HFFc6 (cell line): ENCODE measurements around the gene ACSL5. TPM values are rescaled to one million over a fixed set of nuclear protein-coding genes. Genes with fewer than 3 reads are reported as not detected.
"Not testable (repeated sequence)": the region's sequence is repeated elsewhere in the genome, so short reads cannot be mapped to it uniquely, and the experiment has no call there.

Experiments
- DNase-seq: peaks from one replicate; pipeline ENCODE4 v3.0.0-alpha.2; 2018
- H3K27ac Mint-ChIP-seq: 2 replicates; pipeline ENCODE4 v1.8.0; 2020; ENCODE audit warnings: mild to moderate bottlenecking, mixed read lengths
- H3K27me3 Mint-ChIP-seq: 2 replicates; pipeline ENCODE4 v1.8.0; 2021; ENCODE audit warnings: mild to moderate bottlenecking, moderate library complexity, mixed read lengths; ENCODE audit not compliant: insufficient read depth
- H3K36me3 Mint-ChIP-seq: 2 replicates; pipeline ENCODE4 v1.8.0; 2021; ENCODE audit warnings: low read depth, mixed read lengths
- H3K4me1 Mint-ChIP-seq: 2 replicates; pipeline ENCODE4 v1.8.0; 2020; ENCODE audit warnings: low read depth, mixed read lengths
- H3K4me3 Mint-ChIP-seq: 2 replicates; pipeline ENCODE4 v1.8.0; 2020; ENCODE audit warnings: mild to moderate bottlenecking, moderate library complexity, mixed read lengths
- H3K9me3 Mint-ChIP-seq: 2 replicates; pipeline ENCODE4 v1.8.0; 2020; ENCODE audit warnings: mild to moderate bottlenecking, mixed read lengths
- CTCF ChIP-seq: fragments of 200-600 bp; sonication (generic); IDR thresholded peaks from 2 replicates; pipeline ENCODE4 v1.5.0; 2021; ENCODE audit warnings: antibody characterized with exemption, mild to moderate bottlenecking
- total RNA-seq, 6 experiments: library from RNA; stranded (reverse); fragmentation: NEBNext Ultra II Directional; extraction: Animal tissue kit (Norgen Biotek cat#: 25700); gene quantifications; 2 replicates in 1 of 6; 3 replicates in 5 of 6; pipeline ENCODE4 v1.2.3, GENCODE V29; 2021

The ACSL5 gene
- total RNA-seq, 6 experiments from 2014 or later = 0.59 to 5.5 (median 4.9) TPM

GRCh38 chr10:112370424-112370819, 3.5 kb upstream of the ACSL5 start:
- Mint-ChIP-seq H3K36me3 (peaks cover 5% of the 10 kb centered on the region; the same call in 1 of the 2 replicates), H3K4me1 (peaks cover 29% of the 10 kb centered on the region), H3K4me3 (no peak overlapping the region)

GRCh38 chr10:112371326-112371725, 2.6 kb upstream of the ACSL5 start:
- H3K27me3 Mint-ChIP-seq, H3K9me3 Mint-ChIP-seq, H3K27ac Mint-ChIP-seq, DNase-seq, H3K36me3 Mint-ChIP-seq, H3K4me3 Mint-ChIP-seq: not testable (repeated sequence)
- peaks cover 36% of the 10 kb centered on the region for H3K4me1 Mint-ChIP-seq

More at GRCh38 chr10:112370424-112370819, 3.5 kb upstream of the ACSL5 start:
- DNase-seq = no peak
- Mint-ChIP-seq H3K27ac (no peak overlapping the region), H3K9me3 (peaks cover 5% of the 10 kb centered on the region; the same call in 1 of the 2 replicates), H3K27me3 (peaks cover 1% of the 10 kb centered on the region)
- no peak for TF ChIP-seq CTCF

- H3K4me3 Mint-ChIP-seq, DNase-seq, H3K9me3 Mint-ChIP-seq, H3K27me3 Mint-ChIP-seq, H3K27ac Mint-ChIP-seq, H3K36me3 Mint-ChIP-seq: not testable (repeated sequence)
- H3K4me1 Mint-ChIP-seq = peaks cover 35% of the 10 kb centered on the region
These were observed 1.6 kb upstream of the ACSL5 start for GRCh38 chr10:112372182-112372810.

- H3K27ac Mint-ChIP-seq = peak overlapping the region; percentile 93
These were observed 1.0 kb downstream of the ACSL5 start for GRCh38 chr10:112374724-112375541.

GRCh38 chr10:112375721-112376395, 1.9 kb downstream of the ACSL5 start:
- Mint-ChIP-seq H3K4me3 (peak overlapping the region; percentile 80), H3K4me1 (peaks cover 62% of the 10 kb centered on the region), H3K27ac (peak overlapping the region; percentile 93), H3K27me3 (peaks cover 2% of the 10 kb centered on the region), H3K9me3 (peaks cover 5% of the 10 kb centered on the region; the same call in 1 of the 2 replicates), H3K36me3 (peaks cover 5% of the 10 kb centered on the region; the same call in 1 of the 2 replicates)
- DNase-seq = no peak
- no peak for TF ChIP-seq CTCF

More at GRCh38 chr10:112374724-112375541, 1.0 kb downstream of the ACSL5 start:
- DNase-seq = peak; percentile 4
- peaks cover 5% of the 10 kb centered on the region; the same call in 1 of the 2 replicates for H3K36me3 Mint-ChIP-seq
- H3K4me1 Mint-ChIP-seq = peaks cover 53% of the 10 kb centered on the region
- H3K4me3 Mint-ChIP-seq = peak overlapping the region; percentile 80; the same call in 1 of the 2 replicates
- H3K9me3 Mint-ChIP-seq = peaks cover 5% of the 10 kb centered on the region; the same call in 1 of the 2 replicates
- no peaks in the 10 kb centered on the region; the same call in 1 of the 2 replicates for H3K27me3 Mint-ChIP-seq
- TF ChIP-seq CTCF = no peak

GRCh38 chr10:112376396-112376790, 2.5 kb downstream of the ACSL5 start:
- peaks cover 5% of the 10 kb centered on the region; the same call in 1 of the 2 replicates for H3K36me3 Mint-ChIP-seq
- H3K27ac Mint-ChIP-seq = peak overlapping the region; percentile 93
- peaks cover 2% of the 10 kb centered on the region for H3K27me3 Mint-ChIP-seq
- no peak for DNase-seq
- H3K9me3 Mint-ChIP-seq = peaks cover under 1% of the 10 kb centered on the region; the same call in 1 of the 2 replicates
- no peak for TF ChIP-seq CTCF
- peaks cover 67% of the 10 kb centered on the region for H3K4me1 Mint-ChIP-seq
- H3K4me3 Mint-ChIP-seq = peak overlapping the region; percentile 80; the same call in 1 of the 2 replicates

GRCh38 chr10:112377116-112377515, 3.2 kb downstream of the ACSL5 start:
- DNase-seq = not testable (repeated sequence)

More at GRCh38 chr10:112377116-112377515, 3.2 kb downstream of the ACSL5 start:
- not testable (repeated sequence) for H3K36me3 Mint-ChIP-seq, H3K4me3 Mint-ChIP-seq, H3K9me3 Mint-ChIP-seq, H3K27me3 Mint-ChIP-seq, H3K27ac Mint-ChIP-seq
- peaks cover 69% of the 10 kb centered on the region for H3K4me1 Mint-ChIP-seq
